ENCODE results near the gene KRT2. TPM values are rescaled to one million over a fixed set of nuclear protein-coding genes. Genes with fewer than 3 reads are reported as not detected.

Gene KRT2
- total and polyA plus RNA-seq, 10 of the 15 experiments (the other 5 are each of a cell fraction or from before 2014, with no cell fraction given) = 0.08 to 0.12 TPM; not detected in 8

- no peak for FAIRE-seq
- Histone ChIP-seq H3K36me3 (ENCODE audit: control insufficient read depth in 2 of 2, insufficient read depth in 2 of 2, low read length in 1 of 2) (no peaks in the 10 kb centered on the region), H3K9ac (ENCODE audit: control insufficient read depth, insufficient read depth, low read length) (no peak overlapping the region), H3K9me3 (replicated peaks; ENCODE audit: control insufficient read depth, insufficient read depth, low read length) (no peaks in the 10 kb centered on the region), H3K4me3 (no peak overlapping the region), H3K27ac (ENCODE audit: control insufficient read depth, insufficient read depth) (no peak overlapping the region), H4K20me1 (ENCODE audit: control insufficient read depth, insufficient read depth) (no peaks in the 10 kb centered on the region), H3K79me2 (ENCODE audit: control insufficient read depth, insufficient read depth, low read length) (no peaks in the 10 kb centered on the region), H3K27me3 (replicated peaks in 1 of 2; ENCODE audit: control insufficient read depth in 2 of 2, insufficient read depth in 2 of 2, low read length in 1 of 2) (no peaks in the 10 kb centered on the region; a peak in 2 of 4 replicates), H3K4me1 (ENCODE audit: control insufficient read depth, insufficient read depth, low read length) (no peaks in the 10 kb centered on the region), H2AFZ (ENCODE audit: control insufficient read depth, low read depth, low read length) (no peak overlapping the region), H3K4me2 (ENCODE audit: control insufficient read depth, insufficient read depth) (no peak overlapping the region)
- in situ Hi-C loops (cut with MboI) = no loop called here
- no TSS peak for BruUV-seq (replicated peaks)
- ATAC-seq = no peak
- ChIA-PET POLR2A (no interaction called here), CTCF (no interaction called here), SMC1A (ENCODE audit: uncharacterized antibody, unreplicated experiment) (interaction anchor here (0.9 kb wide), 1 partner anchor 10 kb away, joined by 3 read pairs; no protein-coding TSS in a partner anchor), RAD21 (ENCODE audit: unreplicated experiment) (no interaction called here)
- intact Hi-C loops (cut with micrococcal nuclease; ENCODE audit: unreplicated experiment) = no loop called here
- WGBS (ENCODE audit: insufficient coverage, insufficient replicate concordance, low lambda C conversion rate, missing lambda C conversion rate) = 3% methylated on average over 5 of the region's 5 CpGs
- no peak for DNase-seq (ENCODE audit: low read depth, low spot score)
- TF ChIP-seq IKZF1 (conservative IDR thresholded peaks at IDR 0.05) = no peak
- no peak for TF ChIP-seq TCF7 (IDR thresholded peaks at IDR 0.05; ENCODE audit: borderline replicate concordance)
- no peak for TF ChIP-seq ZBTB11 (CRISPR knock-in tag; IDR thresholded peaks at IDR 0.05)
- TF ChIP-seq, protein P1, sequence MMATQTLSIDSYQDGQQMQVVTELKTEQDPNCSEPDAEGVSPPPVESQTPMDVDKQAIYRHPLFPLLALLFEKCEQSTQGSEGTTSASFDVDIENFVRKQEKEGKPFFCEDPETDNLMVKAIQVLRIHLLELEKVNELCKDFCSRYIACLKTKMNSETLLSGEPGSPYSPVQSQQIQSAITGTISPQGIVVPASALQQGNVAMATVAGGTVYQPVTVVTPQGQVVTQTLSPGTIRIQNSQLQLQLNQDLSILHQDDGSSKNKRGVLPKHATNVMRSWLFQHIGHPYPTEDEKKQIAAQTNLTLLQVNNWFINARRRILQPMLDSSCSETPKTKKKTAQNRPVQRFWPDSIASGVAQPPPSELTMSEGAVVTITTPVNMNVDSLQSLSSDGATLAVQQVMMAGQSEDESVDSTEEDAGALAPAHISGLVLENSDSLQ (IDR thresholded peaks at IDR 0.05) = no peak
- no peak for TF ChIP-seq BHLHE40 (IDR thresholded peaks at IDR 0.05; ENCODE audit: borderline replicate concordance in 1 of 2, low read depth in 2 of 2, low read length in 1 of 2)
- no peak for TF ChIP-seq ZNF622 (IDR thresholded peaks at IDR 0.05)
- no peak for TF ChIP-seq JUND (IDR thresholded peaks at IDR 0.05; ENCODE audit: low read depth, low read length)
- TF ChIP-seq, protein P2, sequence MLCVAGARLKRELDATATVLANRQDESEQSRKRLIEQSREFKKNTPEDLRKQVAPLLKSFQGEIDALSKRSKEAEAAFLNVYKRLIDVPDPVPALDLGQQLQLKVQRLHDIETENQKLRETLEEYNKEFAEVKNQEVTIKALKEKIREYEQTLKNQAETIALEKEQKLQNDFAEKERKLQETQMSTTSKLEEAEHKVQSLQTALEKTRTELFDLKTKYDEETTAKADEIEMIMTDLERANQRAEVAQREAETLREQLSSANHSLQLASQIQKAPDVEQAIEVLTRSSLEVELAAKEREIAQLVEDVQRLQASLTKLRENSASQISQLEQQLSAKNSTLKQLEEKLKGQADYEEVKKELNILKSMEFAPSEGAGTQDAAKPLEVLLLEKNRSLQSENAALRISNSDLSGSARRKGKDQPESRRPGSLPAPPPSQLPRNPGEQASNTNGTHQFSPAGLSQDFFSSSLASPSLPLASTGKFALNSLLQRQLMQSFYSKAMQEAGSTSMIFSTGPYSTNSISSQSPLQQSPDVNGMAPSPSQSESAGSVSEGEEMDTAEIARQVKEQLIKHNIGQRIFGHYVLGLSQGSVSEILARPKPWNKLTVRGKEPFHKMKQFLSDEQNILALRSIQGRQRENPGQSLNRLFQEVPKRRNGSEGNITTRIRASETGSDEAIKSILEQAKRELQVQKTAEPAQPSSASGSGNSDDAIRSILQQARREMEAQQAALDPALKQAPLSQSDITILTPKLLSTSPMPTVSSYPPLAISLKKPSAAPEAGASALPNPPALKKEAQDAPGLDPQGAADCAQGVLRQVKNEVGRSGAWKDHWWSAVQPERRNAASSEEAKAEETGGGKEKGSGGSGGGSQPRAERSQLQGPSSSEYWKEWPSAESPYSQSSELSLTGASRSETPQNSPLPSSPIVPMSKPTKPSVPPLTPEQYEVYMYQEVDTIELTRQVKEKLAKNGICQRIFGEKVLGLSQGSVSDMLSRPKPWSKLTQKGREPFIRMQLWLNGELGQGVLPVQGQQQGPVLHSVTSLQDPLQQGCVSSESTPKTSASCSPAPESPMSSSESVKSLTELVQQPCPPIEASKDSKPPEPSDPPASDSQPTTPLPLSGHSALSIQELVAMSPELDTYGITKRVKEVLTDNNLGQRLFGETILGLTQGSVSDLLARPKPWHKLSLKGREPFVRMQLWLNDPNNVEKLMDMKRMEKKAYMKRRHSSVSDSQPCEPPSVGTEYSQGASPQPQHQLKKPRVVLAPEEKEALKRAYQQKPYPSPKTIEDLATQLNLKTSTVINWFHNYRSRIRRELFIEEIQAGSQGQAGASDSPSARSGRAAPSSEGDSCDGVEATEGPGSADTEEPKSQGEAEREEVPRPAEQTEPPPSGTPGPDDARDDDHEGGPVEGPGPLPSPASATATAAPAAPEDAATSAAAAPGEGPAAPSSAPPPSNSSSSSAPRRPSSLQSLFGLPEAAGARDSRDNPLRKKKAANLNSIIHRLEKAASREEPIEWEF (IDR thresholded peaks at IDR 0.05; ENCODE audit: insufficient replicate concordance, low read depth, low read length) = no peak
- no peak for TF ChIP-seq STAT1 (conservative IDR thresholded peaks at IDR 0.05)
- no peak for TF ChIP-seq IKZF2 (IDR thresholded peaks at IDR 0.05)
- TF ChIP-seq MTA3 (IDR thresholded peaks at IDR 0.05; ENCODE audit: borderline replicate concordance, low read length) = no peak
- no peak for TF ChIP-seq TAF1 (IDR thresholded peaks at IDR 0.05; ENCODE audit: borderline replicate concordance, low read depth, low read length)
- TF ChIP-seq SMC3 (IDR thresholded peaks at IDR 0.05; ENCODE audit: borderline replicate concordance, low read length) = no peak
Observed at GRCh38 chr12:52673217-52673616, 21.2 kb upstream of the KRT2 start.

Data from GM12878 (cell line).